Activated CD8-positive, alpha-beta memory T cell treated with anti-CD3 and anti-CD28 coated beads for 48 hours (primary cell): ENCODE data around the gene VAT1L.

ENCODE experiments used
- DNase-seq, 3 experiments: peaks; one replicate each; pipeline ENCODE4 v3.0.0-alpha.2; 2020; ENCODE audit warnings: low read depth in 2 of 3, low spot score in 2 of 3

The VAT1L gene

GRCh38 chr16:77833921-77834634, 45.7 kb downstream of the VAT1L start:
- no peak for DNase-seq

GRCh38 chr16:77834635-77835540, 46.5 kb downstream of the VAT1L start:
- DNase-seq: no peak

GRCh38 chr16:77836801-77837200, 48.4 kb downstream of the VAT1L start:
- no peak for DNase-seq

GRCh38 chr16:77838597-77839255, 50.4 kb downstream of the VAT1L start:
- DNase-seq: no peak

GRCh38 chr16:77840093-77840492, 51.7 kb downstream of the VAT1L start:
- no peak for DNase-seq

GRCh38 chr16:77840673-77841501, 52.5 kb downstream of the VAT1L start:
- no peak for DNase-seq

GRCh38 chr16:77841502-77841763, 53.1 kb downstream of the VAT1L start:
- no peak for DNase-seq

- DNase-seq: no peak
Observed at GRCh38 chr16:77842468-77842867, 54.1 kb downstream of the VAT1L start.

- DNase-seq: no peak
Observed at GRCh38 chr16:77843405-77843804, 55.0 kb downstream of the VAT1L start.

GRCh38 chr16:77844801-77845200, 56.4 kb downstream of the VAT1L start:
- DNase-seq: no peak

GRCh38 chr16:77849646-77850258, 61.4 kb downstream of the VAT1L start:
- DNase-seq: no peak

GRCh38 chr16:77850636-77851333, 62.4 kb downstream of the VAT1L start:
- no peak for DNase-seq

GRCh38 chr16:77853161-77853560, 64.8 kb downstream of the VAT1L start:
- no peak for DNase-seq

- DNase-seq: no peak
Observed at GRCh38 chr16:77856438-77857160, 68.2 kb downstream of the VAT1L start.

GRCh38 chr16:77858060-77858459, 69.7 kb downstream of the VAT1L start:
- no peak for DNase-seq

- DNase-seq: no peak
Observed at GRCh38 chr16:77859493-77860232, 71.3 kb downstream of the VAT1L start.

- DNase-seq: no peak
Observed at GRCh38 chr16:77860953-77861352, 72.6 kb downstream of the VAT1L start.

- DNase-seq: no peak
Observed at GRCh38 chr16:77863250-77863649, 74.9 kb downstream of the VAT1L start.

GRCh38 chr16:77866752-77867151, 78.4 kb downstream of the VAT1L start:
- DNase-seq: no peak
